GM10248 (cell line): ENCODE results near the gene PHYKPL.

Source experiments
- CTCF ChIA-PET: fragments of 300-600 bp; sonication (Branson Sonifier 250); formaldehyde crosslinking; extraction: SDS; loops from one replicate; lab custom pipeline; 2021; ENCODE audit warnings: antibody characterized with exemption; lab: Yijun Ruan, JAX
- POLR2A ChIA-PET: fragments of 350-650 bp; sonication (Branson Sonifier 250); formaldehyde crosslinking; extraction: SDS; loops from one replicate; lab custom pipeline; 2020; ENCODE audit warnings: antibody characterized with exemption; lab: Yijun Ruan, JAX
- DNase-seq: peaks from one replicate; pipeline ENCODE4 v3.0.0; 2012; ENCODE audit errors: extremely low spot score
- CTCF ChIP-seq: IDR thresholded peaks from 2 replicates; pipeline ENCODE4 v1.5.1; 2012; ENCODE audit warnings: mild to moderate bottlenecking, low read depth; ENCODE audit errors: extremely low read depth, missing control alignments, control extremely low read depth

PHYKPL gene

DNA sequence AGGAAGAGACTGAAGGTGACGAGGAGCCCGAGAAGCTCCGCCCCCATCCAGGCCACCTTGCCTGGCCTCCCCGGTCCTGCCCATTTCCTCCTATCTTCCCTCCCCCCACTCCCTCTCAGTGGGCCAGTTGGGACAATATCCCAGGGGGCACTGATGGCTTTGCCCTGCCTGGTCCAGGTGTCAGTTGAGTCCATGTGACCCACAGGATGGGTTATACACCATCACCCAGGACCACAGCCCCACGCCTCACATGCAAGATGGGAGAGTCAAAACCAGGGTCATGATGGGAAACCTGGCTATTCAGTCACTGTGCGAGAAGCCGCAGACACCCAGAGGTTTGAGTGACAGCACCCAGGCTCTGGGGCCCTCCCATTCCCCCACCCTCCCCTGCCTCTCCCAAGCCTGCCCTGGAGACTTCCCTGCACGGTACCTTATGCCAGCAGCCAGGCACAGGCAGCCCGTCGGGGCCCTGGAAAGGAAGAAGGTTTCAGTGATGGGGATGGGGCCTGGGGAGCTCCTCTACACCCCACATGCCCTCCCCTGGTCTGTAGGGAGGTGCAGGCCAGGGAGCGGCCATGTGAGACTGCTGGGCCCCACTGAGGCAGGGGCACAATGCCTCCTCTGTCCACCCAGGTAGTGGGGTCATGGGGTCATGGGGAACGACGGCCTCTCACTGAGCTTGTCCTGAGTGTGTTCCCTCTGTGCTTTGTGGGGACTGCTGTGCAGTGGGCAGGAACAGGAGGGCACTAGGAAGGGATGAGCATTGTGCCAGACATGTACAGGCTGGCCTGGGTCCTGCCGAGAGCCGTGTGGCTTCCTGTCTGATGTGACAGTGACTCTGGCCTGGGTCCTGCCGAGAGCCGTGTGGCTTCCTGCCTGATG is 6.3 kb upstream of the PHYKPL start:
- TF ChIP-seq CTCF, result no peak
- CTCF ChIA-PET, result interaction anchor here (1.0 to 1.3 kb wide), 3 partner anchors 11 to 118 kb away, joined by 3 read pairs; no protein-coding TSS in a partner anchor
- POLR2A ChIA-PET, result no interaction called here
- no peak for DNase-seq

DNA sequence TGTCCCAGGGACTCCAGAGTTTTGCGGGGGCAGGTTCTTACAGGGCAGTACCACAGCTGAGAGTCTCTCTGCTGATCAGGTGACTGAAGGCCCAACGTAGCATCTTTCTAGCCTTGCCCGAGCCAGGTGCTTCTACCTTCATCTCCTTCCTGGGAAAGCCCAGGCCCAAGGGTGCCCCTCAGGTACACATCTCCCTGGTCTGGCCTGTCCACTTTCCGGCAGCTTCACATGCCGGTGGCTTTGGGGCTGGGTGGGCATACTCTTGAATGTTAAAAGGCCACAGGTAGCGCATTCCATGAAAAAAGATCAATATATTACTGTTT is 5.7 kb upstream of the PHYKPL start:
- CTCF ChIA-PET, result interaction anchor here (1.2 to 1.3 kb wide), 2 partner anchors 13 to 117 kb away, joined by 3 read pairs; no protein-coding TSS in a partner anchor
- TF ChIP-seq CTCF, result no peak
- POLR2A ChIA-PET, result no interaction called here
- DNase-seq, result no peak

DNA sequence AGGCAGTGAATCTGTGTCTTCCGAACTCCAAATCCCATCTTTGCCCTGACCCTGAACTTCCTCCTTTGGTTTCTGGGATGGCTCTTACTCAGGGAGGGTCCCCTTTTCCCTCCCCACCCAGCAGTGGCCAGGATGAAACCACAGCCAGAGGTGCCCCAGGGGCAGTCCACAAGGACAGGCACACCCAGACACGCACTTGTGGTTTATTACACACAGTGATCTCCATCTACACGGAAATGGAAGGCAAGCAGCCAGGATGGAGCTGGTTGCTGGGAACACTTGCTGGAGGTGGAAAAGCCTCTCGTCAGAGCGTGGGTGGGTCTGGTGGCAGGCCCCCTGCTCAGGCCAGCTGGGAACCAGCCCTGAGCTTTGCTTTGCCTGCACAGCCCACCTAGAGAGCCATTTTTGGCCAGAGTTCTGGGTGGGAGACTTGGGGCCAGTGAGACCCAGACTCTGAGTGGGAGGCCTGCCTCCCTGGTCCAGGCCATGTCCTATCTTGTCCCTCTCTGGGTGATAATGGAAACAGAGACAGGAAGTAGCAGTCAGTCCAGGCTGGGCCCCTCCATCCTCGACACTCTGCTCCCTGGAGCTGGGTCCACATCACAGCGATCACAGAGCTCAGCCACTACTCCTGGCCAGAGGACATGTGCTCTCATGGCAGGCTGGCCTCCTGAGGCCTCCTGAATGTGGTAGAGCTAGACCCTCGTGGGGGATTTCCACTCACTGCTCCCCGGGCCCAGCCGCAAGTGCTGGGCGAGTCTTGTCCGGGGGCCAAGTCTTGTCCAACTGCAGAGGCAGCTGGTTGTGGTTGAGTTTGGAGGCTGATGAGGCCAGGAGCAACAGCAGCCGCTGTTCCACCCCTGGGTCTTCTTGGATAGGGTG is 5.1 kb upstream of the PHYKPL start:
- no peak for DNase-seq
- no peak for TF ChIP-seq CTCF
- ChIA-PET POLR2A (no interaction called here), CTCF (interaction anchor here (1.2 to 1.3 kb wide), 2 partner anchors 13 to 116 kb away, joined by 3 read pairs; no protein-coding TSS in a partner anchor)

GRCh38 chr5:178236679-178237078 is 4.1 kb upstream of the PHYKPL start:
- no peak for TF ChIP-seq CTCF
- CTCF ChIA-PET, result no interaction called here
- no peak for DNase-seq
- POLR2A ChIA-PET, result no interaction called here

DNA sequence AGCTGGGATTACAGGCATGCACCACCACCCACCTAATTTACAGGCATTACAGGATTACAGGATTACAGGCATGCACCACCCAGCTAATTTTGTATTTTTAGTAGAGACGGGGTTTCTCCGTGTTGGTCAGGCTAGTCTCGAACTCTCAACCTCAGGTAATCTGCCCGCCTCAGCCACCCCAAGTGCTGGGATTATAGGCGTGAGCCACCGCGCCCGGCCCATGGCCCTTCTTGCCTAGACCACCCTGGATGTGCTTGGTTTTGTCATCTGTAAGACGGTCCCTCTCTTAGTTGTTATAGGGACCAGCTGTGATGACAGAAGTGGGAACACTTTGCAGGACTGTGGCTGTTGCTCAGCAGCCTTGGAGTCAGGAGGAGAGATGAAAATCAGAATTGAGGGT is 3.5 kb upstream of the PHYKPL start:
- TF ChIP-seq CTCF, result no peak
- no peak for DNase-seq
- CTCF ChIA-PET, result interaction anchor here (1.3 kb wide), 1 partner anchor 44 kb away, joined by 3 read pairs; no protein-coding TSS in a partner anchor
- POLR2A ChIA-PET, result no interaction called here

DNA sequence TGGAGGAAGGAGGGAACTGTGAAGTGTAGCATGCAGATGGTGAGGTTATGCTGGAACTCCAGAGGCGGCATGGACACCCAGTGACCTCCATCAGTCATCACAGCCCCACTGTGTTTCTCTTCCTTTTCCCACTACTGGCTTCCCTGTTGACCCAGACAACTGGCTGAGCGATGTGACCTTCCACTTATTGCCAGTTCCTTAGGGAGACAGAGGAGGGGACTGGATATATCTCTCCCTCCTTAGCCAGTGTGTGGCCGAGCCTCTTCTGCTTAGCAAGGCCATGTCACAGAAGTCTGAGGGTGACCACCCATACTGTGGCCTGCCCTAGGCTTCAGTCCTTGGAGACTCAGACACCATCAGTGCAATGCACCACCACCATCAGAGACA is 3.0 kb upstream of the PHYKPL start:
- CTCF ChIA-PET, result interaction anchor here (0.8 to 1.6 kb wide), 17 partner anchors 9 to 1445 kb away, joined by 3 to 18 read pairs (median 4); partner anchors contain the start of genes CBY3 and HNRNPAB
- POLR2A ChIA-PET, result interaction anchor here (0.6 to 1.0 kb wide), 2 partner anchors 18 to 31 kb away, joined by 3 to 4 read pairs; partner anchors contain the start of gene HNRNPAB
- no peak for TF ChIP-seq CTCF

More for the DNA sequence above, 3.0 kb upstream of the PHYKPL start:
- no peak for DNase-seq
